Stimulated activated CD4-positive, alpha-beta T cell treated with anti-CD3 and anti-CD28 coated beads, Interleukin-1b, Interleukin-23, amount 100 ng/mL, for 48 hours (primary cell): ENCODE data around the gene EXOSC10.
"Not testable (repeated sequence)": the region's sequence is repeated elsewhere in the genome, so short reads cannot be mapped to it uniquely, and the experiment has no call there.

ENCODE experiments used
- DNase-seq: peaks from one replicate; pipeline ENCODE4 v3.0.0-alpha.2; 2020

Gene EXOSC10

DNA sequence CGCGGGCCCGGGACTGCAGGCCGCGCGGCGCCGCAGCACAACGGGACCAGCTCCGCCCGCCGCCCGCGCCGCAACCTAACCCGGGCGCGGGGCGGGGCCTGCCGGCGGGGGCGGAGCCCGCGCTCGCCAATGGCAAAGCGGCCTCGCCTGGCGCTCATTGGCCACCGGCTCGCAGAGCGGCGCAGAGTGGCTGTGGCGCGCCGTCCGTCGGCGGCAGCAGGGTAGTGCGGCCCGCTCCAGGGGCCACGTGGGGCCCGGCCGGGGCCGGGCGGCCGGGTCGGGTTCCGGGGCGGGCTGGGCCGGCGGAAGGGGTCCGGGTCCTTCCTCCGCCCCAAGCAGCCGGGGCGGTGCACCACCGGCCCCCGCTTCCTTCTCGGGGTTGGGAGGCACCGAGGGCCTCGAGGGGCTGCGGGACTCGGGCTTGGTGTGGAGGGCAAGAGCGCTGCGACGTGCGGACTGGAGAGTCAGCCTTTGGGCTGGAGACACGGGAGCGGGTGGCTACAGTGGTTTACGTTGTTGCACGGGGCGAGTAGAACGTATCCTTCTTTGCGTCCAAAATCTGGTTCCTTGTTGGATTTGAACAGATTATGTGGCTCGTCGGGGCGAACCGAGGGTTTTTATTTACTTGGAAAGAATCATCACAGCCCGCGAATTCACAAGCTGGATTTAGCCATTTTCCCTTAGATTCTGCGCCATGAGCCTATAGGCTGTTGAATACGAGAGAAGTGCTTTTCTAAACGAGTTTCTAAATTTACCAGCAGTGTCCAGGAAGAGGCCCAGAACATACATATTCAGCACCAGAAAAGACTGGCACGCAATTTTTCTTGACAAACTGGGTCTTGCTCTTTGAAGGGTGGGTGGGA is 39.5 kb downstream of the EXOSC10 start, which contains the start of gene SRM:
Gene SRM, minus strand, starts transcription at position 51 of the 863 bp plus-strand sequence. CDS start 75 bp downstream, outside the sequence.
- DNase-seq: peak; percentile 91

- no peak for DNase-seq
Measured at GRCh38 chr1:11059155-11059967, 40.3 kb downstream of the EXOSC10 start.

- DNase-seq: no peak
Measured at GRCh38 chr1:11058595-11059154, 41.0 kb downstream of the EXOSC10 start.

- no peak for DNase-seq
Measured at GRCh38 chr1:11058026-11058425, 41.6 kb downstream of the EXOSC10 start.

- DNase-seq: no peak
Measured at GRCh38 chr1:11057477-11057876, 42.2 kb downstream of the EXOSC10 start.

- DNase-seq: no peak
Measured at GRCh38 chr1:11056504-11056903, 43.2 kb downstream of the EXOSC10 start.

DNA sequence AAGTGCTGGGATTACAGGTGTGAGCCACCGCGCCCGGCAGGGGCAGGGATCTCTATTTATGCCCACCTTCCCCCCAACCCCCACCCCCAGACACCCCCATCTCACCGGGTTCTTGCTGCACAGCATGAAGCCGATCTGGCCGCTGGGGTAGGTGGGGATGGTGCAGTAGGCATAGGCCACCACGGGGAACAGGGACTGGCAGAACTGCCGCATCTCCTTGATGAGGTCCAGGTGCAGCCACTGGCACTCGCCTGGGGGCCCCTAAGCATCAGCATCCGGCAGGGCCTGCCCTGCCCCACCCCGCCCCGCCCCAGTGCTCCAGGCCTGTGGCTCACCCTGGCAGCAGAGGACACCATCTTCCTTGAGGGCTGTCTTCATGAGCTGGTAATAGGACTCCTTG is 44.0 kb downstream of the EXOSC10 start:
- no peak for DNase-seq

- DNase-seq: no peak
Measured at GRCh38 chr1:11054666-11055065, 45.0 kb downstream of the EXOSC10 start.

- DNase-seq: no peak
Measured at GRCh38 chr1:11054181-11054580, 45.5 kb downstream of the EXOSC10 start.

- peak; percentile 19 for DNase-seq
Measured at GRCh38 chr1:11053758-11054137, 45.9 kb downstream of the EXOSC10 start.

- no peak for DNase-seq
Measured at GRCh38 chr1:11052839-11053757, 46.6 kb downstream of the EXOSC10 start.

GRCh38 chr1:11051781-11052511 is 47.7 kb downstream of the EXOSC10 start:
- no peak for DNase-seq

- DNase-seq: not testable (repeated sequence)
Measured at GRCh38 chr1:11051121-11051520, 48.5 kb downstream of the EXOSC10 start.

- DNase-seq: no peak
Measured at GRCh38 chr1:11046625-11047365, 52.9 kb downstream of the EXOSC10 start, which contains the start of gene MASP2. Gene MASP2 (minus strand): TSS chr1:11047239. CDS start chr1:11047207, 32 bp downstream.

GRCh38 chr1:11046270-11046566 is 53.5 kb downstream of the EXOSC10 start:
- no peak for DNase-seq

GRCh38 chr1:11045428-11046269 is 54.0 kb downstream of the EXOSC10 start:
- no peak for DNase-seq

DNA sequence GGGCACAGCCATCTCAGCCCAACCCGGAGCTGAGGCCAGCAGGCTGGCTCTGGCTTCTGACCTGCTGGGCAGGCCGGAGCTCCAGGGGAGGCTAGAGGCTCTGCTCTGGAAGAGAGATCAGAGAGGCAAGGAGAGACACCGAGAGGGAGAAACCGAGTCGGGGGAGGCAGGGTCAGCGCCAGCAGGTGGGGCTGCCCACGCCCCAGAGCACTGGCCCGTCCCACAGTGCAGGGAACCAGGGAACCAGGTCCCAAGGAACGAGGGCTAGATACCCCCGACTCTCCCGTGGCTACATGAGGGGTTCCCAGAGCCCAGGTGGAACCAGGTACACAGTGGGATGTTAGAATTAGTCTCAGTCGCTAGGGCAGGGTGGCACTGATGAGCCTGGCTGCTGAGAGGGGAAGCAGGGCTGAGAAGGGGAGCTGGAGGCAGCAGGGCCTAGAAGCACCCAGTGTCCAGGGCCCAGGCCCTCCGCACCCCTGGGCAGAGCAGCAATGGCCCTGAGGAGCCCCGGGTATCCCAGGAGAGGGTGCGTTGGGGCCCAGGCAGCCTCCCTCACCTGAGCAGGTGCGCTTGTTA is 54.7 kb downstream of the EXOSC10 start:
- DNase-seq: no peak

- no peak for DNase-seq
Measured at GRCh38 chr1:11044086-11044848, 55.4 kb downstream of the EXOSC10 start.
